Measurements from ENCODE around the gene DOCK11. TPM values are rescaled to one million over a fixed set of nuclear protein-coding genes. Genes with fewer than 3 reads are reported as not detected.

Gene DOCK11
- total RNA-seq, 3 donors from 2014 or later, result 4.5 to 31.6 (median 8.4) TPM

- Histone ChIP-seq H3K4me1 (ENCODE audit: low read depth) (no peaks in the 10 kb centered on the region), H3K4me3 (no peak overlapping the region), H3K9me3 (no peaks in the 10 kb centered on the region), H3K36me3 (ENCODE audit: low read depth) (no peaks in the 10 kb centered on the region)
- DNase-seq (no peak), ATAC-seq (no peak)
- intact Hi-C loops (cut with DNase I, micrococcal nuclease), result no loop called here
- no peak for TF ChIP-seq CTCF (IDR thresholded peaks at IDR 0.05)
Measured at GRCh38 chrX:118545510-118545909, 49.9 kb downstream of the DOCK11 start.

- no peaks in the 10 kb centered on the region for H3K9me3 ChIP-seq
- ATAC-seq (no peak), DNase-seq (no peak)
- no peaks in the 10 kb centered on the region for H3K4me1 ChIP-seq (ENCODE audit: low read depth)
- intact Hi-C loops (cut with DNase I, micrococcal nuclease), result no loop called here
- TF ChIP-seq CTCF (IDR thresholded peaks at IDR 0.05), result no peak
- no peaks in the 10 kb centered on the region for H3K36me3 ChIP-seq (ENCODE audit: low read depth)
- no peak overlapping the region for H3K4me3 ChIP-seq
Measured at GRCh38 chrX:118548841-118549240, 53.2 kb downstream of the DOCK11 start.

- Histone ChIP-seq H3K4me3 (no peak overlapping the region), H3K4me1 (ENCODE audit: low read depth) (no peaks in the 10 kb centered on the region), H3K9me3 (no peaks in the 10 kb centered on the region), H3K36me3 (ENCODE audit: low read depth) (no peaks in the 10 kb centered on the region)
- ATAC-seq (no peak), DNase-seq (no peak)
- intact Hi-C loops (cut with DNase I, micrococcal nuclease), result no loop called here
- TF ChIP-seq CTCF (IDR thresholded peaks at IDR 0.05), result no peak
Measured at GRCh38 chrX:118550792-118551191, 55.2 kb downstream of the DOCK11 start.

- H3K9me3 ChIP-seq, result no peaks in the 10 kb centered on the region
- intact Hi-C loops (cut with DNase I, micrococcal nuclease), result no loop called here
- no peak for DNase-seq
- no peak for ATAC-seq
- H3K4me1 ChIP-seq (ENCODE audit: low read depth), result no peaks in the 10 kb centered on the region
- H3K36me3 ChIP-seq (ENCODE audit: low read depth), result no peaks in the 10 kb centered on the region
- H3K4me3 ChIP-seq, result no peak overlapping the region
- no peak for TF ChIP-seq CTCF (IDR thresholded peaks at IDR 0.05)
Measured at GRCh38 chrX:118551426-118551825, 55.8 kb downstream of the DOCK11 start.

GRCh38 chrX:118552121-118552900, 56.7 kb downstream of the DOCK11 start:
- no peak for DNase-seq
- ATAC-seq, result peak; percentile 55
- no peaks in the 10 kb centered on the region for H3K4me1 ChIP-seq (ENCODE audit: low read depth)
- no peak overlapping the region for H3K4me3 ChIP-seq
- intact Hi-C loops (cut with DNase I, micrococcal nuclease), result no loop called here
- no peak for TF ChIP-seq CTCF (IDR thresholded peaks at IDR 0.05)
- H3K9me3 ChIP-seq, result no peaks in the 10 kb centered on the region
- no peaks in the 10 kb centered on the region for H3K36me3 ChIP-seq (ENCODE audit: low read depth)
